Mesodermal cell (in vitro differentiated cells): Measurements from ENCODE around the gene NID2.
A peak's percentile ranks its signal among the peaks of the same experiment; 100 is the strongest.

ENCODE experiments used
- H3K27ac ChIP-seq: 2 replicates; pipeline ENCODE4 v1.7.0; 2013; ENCODE audit warnings: mild to moderate bottlenecking, low read depth, low read length, moderate library complexity; ENCODE audit not compliant: severe bottlenecking
- H3K36me3 ChIP-seq: 2 replicates; pipeline ENCODE4 v1.7.1; 2013; ENCODE audit warnings: mild to moderate bottlenecking, low read length, moderate library complexity; ENCODE audit not compliant: control insufficient read depth, insufficient read depth
- H3K4me1 ChIP-seq: one replicate; pipeline ENCODE4 v1.7.1; 2013; ENCODE audit warnings: mild to moderate bottlenecking, low read length; ENCODE audit not compliant: insufficient read depth, control insufficient read depth, poor library complexity, severe bottlenecking
- H3K4me3 ChIP-seq: 2 replicates; pipeline ENCODE4 v1.7.0; 2013; ENCODE audit warnings: low read length, control low read depth, mild to moderate bottlenecking; ENCODE audit not compliant: insufficient read depth, poor library complexity, severe bottlenecking; ENCODE audit errors: extremely low read depth
- H3K9me3 ChIP-seq: 2 replicates; pipeline ENCODE4 v1.7.1; 2013; ENCODE audit warnings: mild to moderate bottlenecking, low read length, moderate library complexity; ENCODE audit not compliant: control insufficient read depth
- WGBS, 2 experiments: methylation state at CpG; one replicate each; pipeline ENCODE4 v1.1.5; 2013; ENCODE audit warnings: missing lambda C conversion rate in 2 of 2; ENCODE audit not compliant: insufficient coverage in 2 of 2; 5-methylcytosine and 5-hydroxymethylcytosine counted together

Gene NID2

DNA sequence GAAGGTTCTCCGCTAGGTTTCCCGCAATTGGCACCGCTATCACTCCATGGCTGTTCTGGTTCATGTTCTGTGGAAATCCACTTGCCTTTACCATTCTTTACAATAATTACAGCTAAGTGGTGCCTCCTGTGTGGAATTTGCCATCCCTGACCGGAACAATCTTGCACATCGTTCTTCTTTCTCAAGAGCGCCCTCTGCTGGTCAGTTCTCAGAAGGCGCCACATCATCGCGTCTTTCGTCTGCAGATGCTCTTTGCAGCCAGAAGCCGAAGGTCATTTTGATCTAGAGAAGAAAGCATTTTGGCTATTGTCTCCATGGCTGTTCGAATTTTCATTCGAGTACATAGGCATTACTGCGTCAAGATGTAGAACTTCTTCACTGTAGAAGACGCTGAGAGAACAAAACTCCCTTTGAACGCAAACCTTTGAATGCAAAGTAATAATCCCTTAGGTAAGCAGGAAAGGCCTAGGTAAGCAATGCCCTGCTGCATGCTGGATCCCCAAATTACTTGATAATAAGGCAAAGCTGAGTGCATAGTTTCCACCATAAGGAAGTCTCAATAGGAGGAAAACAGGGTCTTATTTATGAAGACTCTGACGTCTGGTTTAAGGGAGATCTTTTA, 89.7 kb downstream of the NID2 start:
- peak overlapping the region; percentile 51 for H3K27ac ChIP-seq
- H3K4me3 ChIP-seq: no peak overlapping the region
- WGBS, 2 experiments: 24 to 26% methylated on average over 14 to 17 of the region's 17 CpGs
- H3K9me3 ChIP-seq: no peaks in the 10 kb centered on the region
- H3K4me1 ChIP-seq: no peaks in the 10 kb centered on the region
- H3K36me3 ChIP-seq: no peaks in the 10 kb centered on the region

DNA sequence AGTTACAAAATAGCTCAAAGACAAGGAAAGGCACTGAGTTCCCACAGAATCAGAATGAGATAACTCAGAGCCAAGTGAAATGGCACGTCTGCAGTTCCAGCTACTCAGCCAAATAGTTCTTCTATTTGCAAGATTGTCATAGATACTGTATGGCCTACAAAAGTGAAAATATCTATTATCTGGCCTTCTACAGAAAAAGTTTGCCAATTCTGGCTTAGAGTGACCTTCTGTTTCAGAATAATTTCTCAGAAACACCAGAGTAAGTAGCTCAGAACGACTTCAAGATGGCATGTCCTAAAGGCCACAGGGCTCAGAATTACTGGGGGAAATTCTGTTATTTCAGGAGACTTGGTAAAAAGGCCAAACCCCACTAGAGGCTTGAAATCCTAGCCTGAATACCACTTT, 90.2 kb downstream of the NID2 start:
- 40% methylated on average over 2 of the region's 2 CpGs; no CpG with 5 or more reads in 1 of the 2 experiments for WGBS, 2 experiments
- H3K36me3 ChIP-seq: no peaks in the 10 kb centered on the region
- H3K4me1 ChIP-seq: no peaks in the 10 kb centered on the region

DNA sequence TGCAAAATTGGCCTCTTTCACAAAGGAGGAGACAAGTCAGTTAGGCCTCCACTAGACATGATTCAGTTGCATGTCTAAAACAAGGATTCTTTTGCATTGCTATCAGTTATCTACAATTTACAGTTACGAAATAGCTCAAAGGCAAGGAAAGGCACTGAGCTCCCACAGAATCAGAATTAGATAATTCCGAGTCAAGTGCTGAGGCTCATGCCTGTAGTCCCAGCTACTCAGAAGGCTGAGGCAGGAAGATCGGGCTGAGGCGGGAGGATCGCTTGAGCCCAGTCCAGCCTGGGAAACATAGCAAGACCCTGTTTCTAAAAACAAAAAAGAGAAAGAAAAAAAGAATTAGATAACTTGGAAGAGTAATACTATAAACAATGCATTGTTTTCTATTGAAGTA, 91.8 kb downstream of the NID2 start:
- H3K4me1 ChIP-seq: no peaks in the 10 kb centered on the region
- no peaks in the 10 kb centered on the region for H3K9me3 ChIP-seq
- H3K36me3 ChIP-seq: no peaks in the 10 kb centered on the region
- WGBS, 2 experiments: 94 to 97% methylated on average over 5 of the region's 5 CpGs
- H3K27ac ChIP-seq: no peak overlapping the region
- no peak overlapping the region for H3K4me3 ChIP-seq

More for the DNA sequence above, 90.2 kb downstream of the NID2 start:
- Histone ChIP-seq H3K27ac (peak overlapping the region; percentile 51), H3K4me3 (no peak overlapping the region), H3K9me3 (no peaks in the 10 kb centered on the region)

GRCh38 chr14:51972566-51972965, 96.3 kb downstream of the NID2 start:
- Histone ChIP-seq H3K9me3 (no peaks in the 10 kb centered on the region), H3K4me3 (no peak overlapping the region), H3K36me3 (no peaks in the 10 kb centered on the region), H3K4me1 (no peaks in the 10 kb centered on the region), H3K27ac (no peak overlapping the region)
- WGBS, 2 experiments: 80 to 99% methylated on average over 3 to 6 of the region's 7 CpGs

- H3K4me3 ChIP-seq: no peak overlapping the region
- H3K9me3 ChIP-seq: no peaks in the 10 kb centered on the region
- WGBS, 2 experiments: 88 to 93% methylated on average over 5 of the region's 6 CpGs
- no peaks in the 10 kb centered on the region for H3K36me3 ChIP-seq
- no peaks in the 10 kb centered on the region for H3K4me1 ChIP-seq
- no peak overlapping the region for H3K27ac ChIP-seq
Measured at GRCh38 chr14:51969852-51970540, 98.9 kb downstream of the NID2 start.

DNA sequence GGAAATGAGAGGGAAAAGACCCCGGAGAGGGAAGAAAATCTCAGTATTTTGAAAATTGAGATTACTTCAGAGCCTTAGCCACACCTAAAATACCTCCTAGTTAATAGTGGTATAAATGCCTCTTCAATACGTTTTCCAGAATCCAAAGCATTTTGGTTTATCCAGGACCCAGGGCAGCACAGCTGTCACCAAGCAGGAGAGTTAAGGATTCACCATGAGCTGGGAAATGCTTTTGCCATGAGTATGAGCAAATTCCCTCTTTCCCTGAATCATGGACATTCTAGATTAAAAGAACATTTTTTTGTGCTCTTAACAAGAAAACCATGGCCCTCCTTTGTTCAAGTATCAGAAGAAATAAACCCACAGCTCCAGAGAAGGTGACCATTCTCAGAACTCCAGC, 101.3 kb downstream of the NID2 start:
- no peaks in the 10 kb centered on the region for H3K9me3 ChIP-seq
- H3K27ac ChIP-seq: no peak overlapping the region
- WGBS, 2 experiments: no CpG with 5 or more reads among the region's 2 CpGs
- H3K36me3 ChIP-seq: no peaks in the 10 kb centered on the region
- no peak overlapping the region for H3K4me3 ChIP-seq
- no peaks in the 10 kb centered on the region for H3K4me1 ChIP-seq

GRCh38 chr14:51963286-51963685, 105.6 kb downstream of the NID2 start:
- Histone ChIP-seq H3K4me1 (peaks cover 4% of the 10 kb centered on the region), H3K4me3 (no peak overlapping the region), H3K36me3 (peaks cover 12% of the 10 kb centered on the region), H3K9me3 (peaks cover 10% of the 10 kb centered on the region), H3K27ac (no peak overlapping the region)
- 100% methylated on average over 4 of the region's 4 CpGs; no CpG with 5 or more reads in 1 of the 2 experiments for WGBS, 2 experiments

DNA sequence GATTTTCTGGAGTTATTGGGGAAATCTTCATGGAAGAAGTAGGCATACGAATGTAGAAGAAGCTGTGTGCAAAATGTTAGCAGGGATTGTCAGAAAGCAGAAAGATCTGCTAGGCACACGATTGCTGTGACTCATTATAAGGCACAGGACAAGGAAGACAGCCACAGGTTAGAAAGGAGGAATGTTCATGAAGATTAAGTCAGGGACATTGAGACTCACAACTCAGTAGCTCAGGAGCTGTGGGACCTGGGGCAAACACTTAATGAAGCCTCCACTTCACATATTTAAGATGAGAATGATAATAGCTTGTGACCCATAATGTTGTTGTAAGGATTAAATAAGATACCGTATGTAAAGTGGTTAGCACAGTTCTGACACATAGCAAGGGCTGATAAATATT, 106.1 kb downstream of the NID2 start:
- no peak overlapping the region for H3K4me3 ChIP-seq
- peaks cover 15% of the 10 kb centered on the region for H3K9me3 ChIP-seq
- WGBS, 2 experiments: 50 to 80% methylated on average over 1 to 2 of the region's 3 CpGs
- H3K36me3 ChIP-seq: peaks cover 13% of the 10 kb centered on the region
- peak overlapping the region; percentile 46 for H3K27ac ChIP-seq
- H3K4me1 ChIP-seq: peaks cover 4% of the 10 kb centered on the region

GRCh38 chr14:51960866-51961265, 108.0 kb downstream of the NID2 start:
- peaks cover 4% of the 10 kb centered on the region for H3K4me1 ChIP-seq
- no peak overlapping the region for H3K4me3 ChIP-seq
- H3K9me3 ChIP-seq: peaks cover 15% of the 10 kb centered on the region
- peaks cover 13% of the 10 kb centered on the region for H3K36me3 ChIP-seq
- no peak overlapping the region for H3K27ac ChIP-seq

DNA sequence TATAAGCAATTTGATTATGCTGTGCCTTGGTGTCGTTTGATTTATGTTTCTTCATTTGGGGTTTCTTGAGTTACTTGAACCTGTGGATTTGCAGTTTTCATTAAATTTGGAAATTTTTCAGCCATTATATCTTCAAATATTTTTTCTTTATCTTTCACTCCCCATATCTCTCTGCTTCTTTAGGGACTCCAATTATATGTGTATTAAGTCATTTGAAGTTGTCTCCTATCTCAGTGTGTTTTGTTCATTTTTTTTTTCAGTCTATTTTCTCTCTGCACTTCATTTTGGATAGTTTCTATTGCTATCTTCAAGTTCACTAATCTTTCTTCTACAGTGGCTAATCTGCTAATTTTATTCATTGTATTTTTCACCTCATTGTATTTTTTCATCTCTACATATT, 108.9 kb downstream of the NID2 start:
- peaks cover 4% of the 10 kb centered on the region for H3K4me1 ChIP-seq
- H3K36me3 ChIP-seq: peaks cover 13% of the 10 kb centered on the region
- H3K9me3 ChIP-seq: peaks cover 15% of the 10 kb centered on the region
- H3K4me3 ChIP-seq: no peak overlapping the region
- WGBS, 2 experiments: no CpG with 5 or more reads among the region's 1 CpG
- no peak overlapping the region for H3K27ac ChIP-seq

- Histone ChIP-seq H3K4me1 (peaks cover 4% of the 10 kb centered on the region), H3K36me3 (peaks cover 18% of the 10 kb centered on the region), H3K4me3 (no peak overlapping the region), H3K9me3 (peaks cover 15% of the 10 kb centered on the region), H3K27ac (no peak overlapping the region)
- WGBS, 2 experiments: 77 to 87% methylated on average over 2 of the region's 2 CpGs
Measured at GRCh38 chr14:51957950-51958349, 110.9 kb downstream of the NID2 start.
